HUES48 (cell line): ENCODE measurements around the gene TET2.

Source experiments
- H3K27ac ChIP-seq: one replicate; pipeline ENCODE4 v1.7.0; 2013; ENCODE audit warnings: low read depth, low read length, inconsistent platforms
- H3K27me3 ChIP-seq: 2 replicates; pipeline ENCODE4 v1.6.1; 2013; ENCODE audit warnings: mild to moderate bottlenecking, low read length; ENCODE audit not compliant: control insufficient read depth, insufficient read depth
- H3K36me3 ChIP-seq: 2 replicates; pipeline ENCODE4 v1.6.1; 2013; ENCODE audit warnings: low read length; ENCODE audit not compliant: control insufficient read depth, insufficient read depth
- H3K4me1 ChIP-seq: 2 replicates; pipeline ENCODE4 v1.6.1; 2013; ENCODE audit warnings: mild to moderate bottlenecking, low read length; ENCODE audit not compliant: control insufficient read depth, insufficient read depth
- H3K4me3 ChIP-seq: 2 replicates; pipeline ENCODE4 v1.5.1; 2013; ENCODE audit warnings: mild to moderate bottlenecking, low read depth, low read length
- H3K9ac ChIP-seq: 2 replicates; pipeline ENCODE4 v1.6.1; 2013; ENCODE audit warnings: mild to moderate bottlenecking, low read depth, low read length, moderate library complexity
- H3K9me3 ChIP-seq: 2 replicates; pipeline ENCODE4 v1.6.1; 2013; ENCODE audit warnings: low read length; ENCODE audit not compliant: control insufficient read depth, insufficient read depth

Gene TET2

DNA sequence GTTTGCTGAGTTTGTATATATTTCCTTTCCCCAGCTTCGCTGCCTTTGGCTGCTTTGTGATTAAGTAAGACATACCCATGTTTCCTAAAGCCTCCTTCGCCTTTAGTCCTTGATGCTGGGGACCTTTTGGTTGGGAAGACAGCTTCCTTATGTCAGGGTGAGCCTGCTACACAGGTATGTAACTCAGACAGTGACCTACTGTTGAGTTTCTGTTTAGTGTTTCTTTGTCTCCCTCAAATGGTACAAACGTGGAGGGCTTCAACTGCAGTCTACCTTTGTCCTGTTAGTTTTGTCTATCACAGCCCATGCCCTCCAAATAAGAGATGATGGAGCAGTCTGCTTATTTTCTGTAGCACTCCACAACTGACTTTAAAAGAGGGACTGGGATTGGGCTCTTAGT lies 59.5 kb downstream of the TET2 start:
- no peaks in the 10 kb centered on the region for H3K9me3 ChIP-seq
- H3K9ac ChIP-seq, result no peak overlapping the region
- peaks cover 18% of the 10 kb centered on the region for H3K4me1 ChIP-seq
- no peaks in the 10 kb centered on the region for H3K36me3 ChIP-seq
- no peaks in the 10 kb centered on the region for H3K27me3 ChIP-seq
- no peak overlapping the region for H3K27ac ChIP-seq
- H3K4me3 ChIP-seq, result no peak overlapping the region

DNA sequence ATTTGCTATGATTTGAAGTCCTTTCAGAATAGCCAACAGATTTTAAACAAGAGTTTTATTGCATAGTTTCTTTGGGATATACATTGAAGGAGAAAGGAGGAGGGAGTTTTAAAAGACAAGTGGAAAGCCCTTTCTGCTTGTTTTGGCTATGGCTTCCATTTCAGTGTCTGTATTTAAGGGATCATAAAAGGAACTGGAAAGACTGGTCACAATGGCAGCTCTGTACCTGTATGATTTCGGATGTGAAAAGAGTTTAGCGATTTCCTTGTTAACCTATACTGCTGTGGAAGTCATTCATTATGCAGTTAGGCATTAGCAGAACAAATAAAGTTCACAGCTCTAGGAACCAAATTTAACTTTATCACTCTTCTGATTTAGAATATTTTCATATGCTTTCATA lies 60.7 kb downstream of the TET2 start:
- H3K27me3 ChIP-seq, result no peaks in the 10 kb centered on the region
- H3K9ac ChIP-seq, result no peak overlapping the region
- H3K4me3 ChIP-seq, result no peak overlapping the region
- H3K36me3 ChIP-seq, result no peaks in the 10 kb centered on the region
- peaks cover 18% of the 10 kb centered on the region for H3K4me1 ChIP-seq
- H3K27ac ChIP-seq, result no peak overlapping the region
- no peaks in the 10 kb centered on the region for H3K9me3 ChIP-seq

DNA sequence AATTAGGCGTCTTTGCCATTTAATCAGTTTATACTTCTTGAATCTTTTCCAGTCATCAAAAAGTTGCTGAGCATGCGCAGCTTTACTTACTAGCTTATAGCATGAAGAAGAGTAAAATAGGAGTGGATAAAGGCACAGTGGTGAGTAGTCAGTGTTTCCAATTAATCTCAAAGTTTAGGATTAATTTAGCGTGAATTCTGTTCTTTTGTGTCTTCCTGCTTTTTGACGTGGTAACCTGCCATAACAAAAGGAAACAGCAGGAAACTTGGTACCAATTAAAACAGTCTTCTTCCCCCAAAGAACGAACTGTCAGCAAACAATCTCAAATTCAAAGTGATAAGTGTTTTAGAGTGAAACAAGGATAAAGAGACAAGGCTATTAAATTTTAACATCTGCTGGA lies 61.9 kb downstream of the TET2 start:
- no peak overlapping the region for H3K4me3 ChIP-seq
- no peaks in the 10 kb centered on the region for H3K27me3 ChIP-seq
- no peak overlapping the region for H3K9ac ChIP-seq
- no peak overlapping the region for H3K27ac ChIP-seq
- H3K9me3 ChIP-seq, result no peaks in the 10 kb centered on the region
- no peaks in the 10 kb centered on the region for H3K36me3 ChIP-seq
- H3K4me1 ChIP-seq, result peaks cover 18% of the 10 kb centered on the region

DNA sequence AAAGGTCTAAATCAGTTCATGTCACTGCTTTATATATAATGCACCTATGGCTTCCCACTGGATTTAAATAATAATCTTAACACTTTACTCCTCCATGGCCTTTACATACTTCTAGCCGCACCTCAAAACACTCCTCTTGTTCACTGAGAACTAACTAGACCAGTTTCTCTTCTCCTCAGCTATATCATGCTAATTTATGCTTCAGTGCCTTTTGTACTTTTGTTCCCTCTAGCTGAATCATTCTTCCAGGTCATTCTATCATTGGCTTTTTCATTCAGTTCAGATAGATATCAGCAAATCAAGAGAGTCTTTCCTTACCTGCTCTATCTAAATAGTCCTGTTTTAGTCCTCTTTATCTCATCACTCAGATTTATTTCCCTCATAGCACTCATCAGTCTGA lies 64.2 kb downstream of the TET2 start:
- Histone ChIP-seq H3K36me3 (no peaks in the 10 kb centered on the region), H3K27ac (no peak overlapping the region), H3K9me3 (no peaks in the 10 kb centered on the region), H3K27me3 (no peaks in the 10 kb centered on the region), H3K4me3 (no peak overlapping the region), H3K9ac (no peak overlapping the region), H3K4me1 (peaks cover 18% of the 10 kb centered on the region)

DNA sequence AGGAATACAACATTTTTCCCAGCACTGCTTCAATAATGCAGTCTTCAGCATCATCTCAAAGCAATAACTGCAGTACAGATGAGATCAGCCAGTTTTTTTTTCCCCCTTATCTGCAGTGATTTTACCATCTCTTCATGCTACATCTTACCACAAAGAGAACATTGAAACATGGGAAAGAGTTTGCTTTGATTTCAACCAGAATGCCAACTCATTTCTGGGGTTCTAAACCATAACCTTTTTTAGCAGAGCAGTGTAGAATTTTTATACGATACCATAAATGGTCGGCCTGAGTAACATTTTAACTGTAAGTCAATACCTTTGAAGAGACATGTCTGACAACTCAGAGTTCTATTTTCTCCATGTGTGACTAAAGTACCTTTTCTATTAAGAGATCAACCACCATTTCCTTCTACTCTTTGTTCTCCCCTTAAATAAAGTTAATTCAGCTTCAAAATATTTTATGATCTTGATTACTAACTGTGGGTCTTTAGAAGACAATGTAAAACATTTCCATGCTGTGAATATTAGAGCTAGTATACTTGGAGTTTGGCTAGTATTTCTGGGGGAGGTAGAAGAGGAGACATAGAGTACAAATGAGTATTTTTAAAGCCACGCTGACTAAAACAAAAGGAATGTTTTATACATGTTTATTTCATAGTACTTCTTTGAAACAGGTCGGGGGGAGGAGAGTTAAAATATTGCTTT lies 69.1 kb downstream of the TET2 start:
- H3K4me1 ChIP-seq, result peaks cover 3% of the 10 kb centered on the region
- H3K27me3 ChIP-seq, result no peaks in the 10 kb centered on the region
- no peak overlapping the region for H3K4me3 ChIP-seq
- H3K36me3 ChIP-seq, result no peaks in the 10 kb centered on the region
- H3K27ac ChIP-seq, result no peak overlapping the region
- H3K9ac ChIP-seq, result no peak overlapping the region
- H3K9me3 ChIP-seq, result no peaks in the 10 kb centered on the region

DNA sequence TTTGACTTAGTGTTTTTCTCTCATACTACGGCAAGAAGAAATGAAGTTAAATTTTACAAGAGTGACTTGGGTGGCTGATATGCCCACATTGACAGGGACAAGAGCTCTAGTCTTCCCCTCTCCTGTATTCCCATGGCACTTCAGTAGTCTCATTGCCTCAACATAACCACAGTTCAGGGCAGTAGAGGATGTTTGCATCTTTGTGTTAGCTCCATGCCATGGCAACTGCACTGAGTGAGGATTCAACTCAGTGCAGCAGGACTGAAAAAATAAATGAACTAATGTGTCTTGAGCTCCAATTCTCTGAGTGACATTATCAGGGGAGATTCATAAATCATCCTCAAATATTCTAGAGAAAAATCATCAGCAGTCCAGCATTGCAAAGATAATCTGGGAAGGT lies 78.8 kb downstream of the TET2 start:
- H3K27ac ChIP-seq, result no peak overlapping the region
- no peaks in the 10 kb centered on the region for H3K27me3 ChIP-seq
- no peaks in the 10 kb centered on the region for H3K9me3 ChIP-seq
- no peaks in the 10 kb centered on the region for H3K4me1 ChIP-seq
- H3K4me3 ChIP-seq, result no peak overlapping the region
- H3K36me3 ChIP-seq, result no peaks in the 10 kb centered on the region
- no peak overlapping the region for H3K9ac ChIP-seq

DNA sequence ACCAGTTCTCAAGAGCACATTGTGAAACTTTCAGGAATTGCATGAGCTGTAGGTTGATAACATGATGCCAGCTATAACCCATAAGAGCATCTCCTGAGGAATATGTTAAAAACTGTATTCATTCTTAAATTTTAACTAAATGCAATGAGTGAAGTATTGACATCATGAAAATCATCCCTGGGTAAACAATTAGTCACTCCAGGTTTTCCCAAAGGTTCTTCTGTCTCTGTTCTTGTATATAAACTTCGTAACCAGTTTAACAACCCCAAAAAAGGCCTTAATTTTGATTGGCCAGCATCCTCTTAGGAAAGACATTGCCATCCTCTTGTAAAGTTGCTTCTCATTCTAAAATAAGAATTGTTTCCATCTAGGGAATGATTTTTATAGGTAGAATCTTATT lies 80.4 kb downstream of the TET2 start:
- Histone ChIP-seq H3K9ac (no peak overlapping the region), H3K4me1 (no peaks in the 10 kb centered on the region), H3K36me3 (no peaks in the 10 kb centered on the region), H3K27ac (no peak overlapping the region), H3K9me3 (no peaks in the 10 kb centered on the region), H3K4me3 (no peak overlapping the region), H3K27me3 (no peaks in the 10 kb centered on the region)

DNA sequence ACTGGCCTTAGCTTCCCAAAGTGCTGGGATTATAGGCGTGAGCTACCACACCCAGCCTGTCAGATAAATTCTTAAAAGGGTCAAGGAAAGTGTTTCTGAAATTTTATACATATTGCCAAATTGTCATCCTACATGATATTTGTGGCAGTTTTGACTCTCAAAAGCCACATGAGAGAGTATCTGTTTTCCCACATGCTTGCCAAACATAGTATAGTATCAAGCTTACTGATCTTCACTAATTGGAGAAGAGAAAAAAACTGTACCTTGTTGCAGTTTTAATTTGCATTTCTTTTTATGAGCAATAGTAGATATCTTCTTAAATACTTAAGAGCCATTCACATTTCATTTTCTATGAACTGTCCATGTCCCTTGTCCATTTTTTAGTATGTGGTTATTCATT lies 83.6 kb downstream of the TET2 start:
- Histone ChIP-seq H3K9me3 (no peaks in the 10 kb centered on the region), H3K4me1 (peaks cover 9% of the 10 kb centered on the region), H3K27ac (no peak overlapping the region), H3K4me3 (no peak overlapping the region), H3K27me3 (no peaks in the 10 kb centered on the region), H3K36me3 (no peaks in the 10 kb centered on the region), H3K9ac (no peak overlapping the region)

DNA sequence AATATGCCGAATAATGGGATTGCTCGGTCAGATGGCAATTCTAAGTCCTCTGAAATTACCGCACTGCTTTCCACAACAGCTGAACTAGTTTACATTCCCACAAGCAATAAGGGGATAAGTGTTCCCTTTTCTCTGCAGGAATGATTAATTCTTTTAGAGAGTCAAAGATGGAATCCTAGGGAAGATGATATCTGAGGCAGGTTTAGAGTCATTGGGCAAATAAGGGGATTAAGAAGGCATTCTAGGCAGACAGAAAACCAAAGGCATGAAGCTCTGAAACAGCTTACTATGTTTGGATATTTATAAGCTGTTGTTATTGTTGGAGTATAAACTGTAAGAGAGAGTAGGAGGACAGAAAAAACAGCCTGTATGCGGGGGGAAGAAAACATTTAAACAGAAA lies 85.7 kb downstream of the TET2 start:
- Histone ChIP-seq H3K9ac (no peak overlapping the region), H3K27ac (no peak overlapping the region), H3K36me3 (no peaks in the 10 kb centered on the region), H3K9me3 (no peaks in the 10 kb centered on the region), H3K4me3 (no peak overlapping the region), H3K4me1 (peaks cover 9% of the 10 kb centered on the region), H3K27me3 (no peaks in the 10 kb centered on the region)

DNA sequence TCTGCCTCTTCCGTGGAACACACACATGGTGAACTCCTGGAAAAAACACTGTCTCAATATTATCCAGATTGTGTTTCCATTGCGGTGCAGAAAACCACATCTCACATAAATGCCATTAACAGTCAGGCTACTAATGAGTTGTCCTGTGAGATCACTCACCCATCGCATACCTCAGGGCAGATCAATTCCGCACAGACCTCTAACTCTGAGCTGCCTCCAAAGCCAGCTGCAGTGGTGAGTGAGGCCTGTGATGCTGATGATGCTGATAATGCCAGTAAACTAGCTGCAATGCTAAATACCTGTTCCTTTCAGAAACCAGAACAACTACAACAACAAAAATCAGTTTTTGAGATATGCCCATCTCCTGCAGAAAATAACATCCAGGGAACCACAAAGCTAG lies 87.9 kb downstream of the TET2 start:
- no peaks in the 10 kb centered on the region for H3K27me3 ChIP-seq
- no peak overlapping the region for H3K4me3 ChIP-seq
- H3K4me1 ChIP-seq, result peaks cover 9% of the 10 kb centered on the region
- no peaks in the 10 kb centered on the region for H3K9me3 ChIP-seq
- no peaks in the 10 kb centered on the region for H3K36me3 ChIP-seq
- H3K9ac ChIP-seq, result no peak overlapping the region
- H3K27ac ChIP-seq, result no peak overlapping the region

DNA sequence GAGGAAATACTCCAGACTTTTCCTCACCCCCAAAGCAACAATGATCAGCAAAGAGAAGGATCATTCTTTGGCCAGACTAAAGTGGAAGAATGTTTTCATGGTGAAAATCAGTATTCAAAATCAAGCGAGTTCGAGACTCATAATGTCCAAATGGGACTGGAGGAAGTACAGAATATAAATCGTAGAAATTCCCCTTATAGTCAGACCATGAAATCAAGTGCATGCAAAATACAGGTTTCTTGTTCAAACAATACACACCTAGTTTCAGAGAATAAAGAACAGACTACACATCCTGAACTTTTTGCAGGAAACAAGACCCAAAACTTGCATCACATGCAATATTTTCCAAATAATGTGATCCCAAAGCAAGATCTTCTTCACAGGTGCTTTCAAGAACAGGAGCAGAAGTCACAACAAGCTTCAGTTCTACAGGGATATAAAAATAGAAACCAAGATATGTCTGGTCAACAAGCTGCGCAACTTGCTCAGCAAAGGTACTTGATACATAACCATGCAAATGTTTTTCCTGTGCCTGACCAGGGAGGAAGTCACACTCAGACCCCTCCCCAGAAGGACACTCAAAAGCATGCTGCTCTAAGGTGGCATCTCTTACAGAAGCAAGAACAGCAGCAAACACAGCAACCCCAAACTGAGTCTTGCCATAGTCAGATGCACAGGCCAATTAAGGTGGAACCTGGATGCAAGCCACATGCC lies 89.7 kb downstream of the TET2 start:
- Histone ChIP-seq H3K36me3 (no peaks in the 10 kb centered on the region), H3K9me3 (no peaks in the 10 kb centered on the region), H3K4me1 (peaks cover 9% of the 10 kb centered on the region), H3K27me3 (no peaks in the 10 kb centered on the region), H3K4me3 (no peak overlapping the region), H3K9ac (no peak overlapping the region), H3K27ac (no peak overlapping the region)
